Raji (cell line): Measurements from ENCODE around the gene CMTM8.

Experiments
- POLR2A ChIP-seq: IDR thresholded peaks from 2 replicates; pipeline ENCODE4 v1.6.1; 2011; ENCODE audit warnings: low read depth, low read length, control low read depth; ENCODE audit not compliant: insufficient read depth

Gene CMTM8

DNA sequence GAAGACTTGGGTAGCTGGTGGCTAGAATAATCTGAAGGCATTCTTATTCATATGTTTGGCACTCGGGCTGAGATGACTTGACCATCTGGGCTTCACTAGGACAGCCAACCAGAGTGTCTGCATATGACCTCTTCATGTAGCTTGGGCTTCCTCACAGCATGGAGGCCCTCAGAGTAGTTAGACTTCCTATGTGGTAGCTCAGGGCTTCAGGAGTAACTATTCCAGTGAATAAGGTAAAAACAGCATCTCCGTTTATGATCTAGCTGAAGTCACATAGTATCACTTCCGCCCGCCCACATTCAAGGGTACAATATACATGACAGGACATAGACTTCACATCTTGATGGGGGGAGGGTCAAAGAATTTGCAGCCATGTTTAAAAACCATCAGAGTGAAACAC is 18.9 kb upstream of the CMTM8 start:
- no peak for TF ChIP-seq POLR2A

DNA sequence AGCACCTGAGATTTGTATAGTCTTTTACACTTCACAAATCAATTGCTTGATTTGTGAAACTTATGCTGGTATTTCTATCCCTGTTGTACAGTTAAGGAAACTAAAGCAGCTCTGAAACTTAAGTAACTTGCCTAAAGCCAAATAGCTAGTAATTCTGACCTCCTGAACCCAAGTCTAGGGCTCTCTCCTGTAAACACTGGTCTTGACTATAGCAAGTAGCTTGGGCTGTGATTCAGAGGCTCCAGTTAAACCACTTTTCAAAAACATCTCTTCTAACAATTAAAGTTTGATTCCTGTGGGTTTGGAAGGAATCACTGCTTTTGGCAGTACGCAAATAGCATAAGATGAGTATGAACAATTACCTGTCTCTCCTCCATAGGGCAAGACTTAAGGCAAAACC is 18.5 kb upstream of the CMTM8 start:
- no peak for TF ChIP-seq POLR2A

DNA sequence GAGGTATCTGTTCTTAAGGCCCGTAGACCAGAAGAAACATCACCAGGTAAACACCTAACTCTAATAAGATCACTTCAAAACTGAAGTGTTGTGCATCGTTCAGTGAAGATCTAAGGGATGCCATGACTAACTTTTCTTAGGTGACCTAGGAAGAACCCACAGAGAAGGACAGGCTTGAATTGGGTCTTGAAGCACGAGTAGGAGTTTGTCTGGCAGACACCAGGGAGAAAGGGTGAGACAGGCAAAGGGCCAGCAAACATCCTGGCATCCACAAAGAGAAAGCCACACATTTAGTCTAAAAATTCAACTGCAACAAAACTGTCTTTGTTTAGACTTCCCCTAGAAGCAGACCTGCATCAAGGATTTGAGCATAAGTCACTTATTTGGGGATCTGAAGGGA is 15.5 kb upstream of the CMTM8 start:
- no peak for TF ChIP-seq POLR2A

DNA sequence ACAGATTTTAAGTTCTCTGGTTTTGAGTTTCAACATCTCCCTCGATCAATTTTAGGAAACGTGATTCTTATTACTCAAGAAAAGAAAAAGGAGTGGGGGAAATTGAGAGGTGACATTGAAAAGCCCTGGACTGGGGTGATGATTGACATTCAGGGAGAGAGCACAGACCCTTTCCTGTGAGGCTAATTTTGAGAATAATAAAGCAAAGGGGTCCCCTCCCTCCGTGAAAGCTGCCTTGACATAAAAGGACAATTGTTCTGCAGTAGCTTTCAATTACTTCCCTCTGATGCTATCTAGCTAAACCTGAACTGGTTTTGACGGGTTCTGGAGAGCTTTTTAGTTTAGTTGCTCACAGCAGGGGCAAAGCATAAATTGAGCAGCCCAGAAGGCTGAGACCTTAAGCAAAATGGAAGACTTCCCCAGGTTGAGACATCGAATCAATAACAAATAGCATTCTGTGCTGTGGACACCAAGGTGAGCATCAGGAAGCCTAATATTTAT is 14.4 kb upstream of the CMTM8 start:
- no peak for TF ChIP-seq POLR2A

DNA sequence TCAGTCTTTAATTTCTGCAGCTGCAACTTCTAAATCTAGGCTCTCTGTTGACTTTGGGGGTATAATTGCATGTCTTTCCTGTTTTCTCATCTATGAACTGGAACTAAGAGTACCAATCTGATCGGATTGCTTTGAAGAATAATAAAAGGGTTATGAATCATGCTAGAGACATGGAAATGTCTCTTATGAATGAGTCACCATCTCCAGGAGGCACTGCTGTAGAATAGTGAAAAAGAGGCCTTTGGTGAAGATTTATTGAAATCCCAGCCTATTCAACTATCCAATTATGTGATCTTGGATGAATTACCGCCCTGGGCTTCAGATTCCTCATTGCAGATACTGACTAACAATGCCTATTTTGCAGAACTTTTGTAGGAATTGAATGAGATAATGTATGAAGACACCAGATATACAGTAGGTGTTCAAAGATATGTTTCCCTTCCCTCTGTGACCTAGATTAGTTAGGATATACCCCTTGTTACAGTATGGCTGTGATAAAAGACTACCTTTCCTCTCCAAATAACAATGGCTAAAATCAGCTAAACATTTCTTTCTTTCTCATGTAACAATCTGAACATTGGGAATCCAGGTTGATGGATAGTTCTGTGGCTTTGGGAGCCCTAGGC is 11.5 kb upstream of the CMTM8 start:
- TF ChIP-seq POLR2A, result no peak

DNA sequence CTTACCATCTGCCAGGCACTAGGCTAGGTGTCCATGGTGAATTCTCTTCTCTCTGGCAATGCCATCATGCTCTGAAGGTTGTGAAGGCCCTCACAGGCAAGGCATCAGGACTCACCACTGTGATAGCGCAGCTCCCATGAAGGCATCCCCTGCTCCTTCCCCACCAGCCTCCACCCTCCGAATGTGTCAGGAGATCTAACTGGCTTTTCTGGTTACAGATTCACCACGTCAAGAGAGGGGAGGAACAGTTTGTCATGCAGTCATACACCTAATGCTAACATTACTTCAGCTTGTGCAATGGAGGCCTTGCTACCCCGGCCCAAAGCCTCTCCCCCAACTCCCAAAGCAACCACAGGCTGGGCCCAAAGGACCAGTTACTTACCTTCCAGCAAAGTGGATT is 8.9 kb upstream of the CMTM8 start:
- TF ChIP-seq POLR2A, result no peak

DNA sequence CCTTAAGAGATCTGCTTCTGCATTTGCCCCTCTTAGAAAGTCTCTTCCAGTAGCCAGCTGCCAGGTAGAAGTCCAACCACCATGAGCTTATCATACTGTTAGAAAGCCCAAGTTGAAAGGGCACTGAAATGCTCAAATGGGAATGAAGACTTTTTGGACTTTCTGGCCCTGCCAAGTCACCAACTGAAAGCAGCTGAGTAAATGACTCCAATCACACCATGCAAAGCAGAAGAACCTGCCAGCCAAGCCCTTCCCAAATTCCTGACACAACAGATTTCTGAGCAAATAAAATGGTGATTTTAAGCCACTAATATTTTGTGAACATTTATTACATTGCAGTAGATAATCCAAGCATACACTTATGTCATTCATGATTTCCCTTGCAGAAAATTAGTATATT is 2.1 kb upstream of the CMTM8 start:
- TF ChIP-seq POLR2A, result no peak

DNA sequence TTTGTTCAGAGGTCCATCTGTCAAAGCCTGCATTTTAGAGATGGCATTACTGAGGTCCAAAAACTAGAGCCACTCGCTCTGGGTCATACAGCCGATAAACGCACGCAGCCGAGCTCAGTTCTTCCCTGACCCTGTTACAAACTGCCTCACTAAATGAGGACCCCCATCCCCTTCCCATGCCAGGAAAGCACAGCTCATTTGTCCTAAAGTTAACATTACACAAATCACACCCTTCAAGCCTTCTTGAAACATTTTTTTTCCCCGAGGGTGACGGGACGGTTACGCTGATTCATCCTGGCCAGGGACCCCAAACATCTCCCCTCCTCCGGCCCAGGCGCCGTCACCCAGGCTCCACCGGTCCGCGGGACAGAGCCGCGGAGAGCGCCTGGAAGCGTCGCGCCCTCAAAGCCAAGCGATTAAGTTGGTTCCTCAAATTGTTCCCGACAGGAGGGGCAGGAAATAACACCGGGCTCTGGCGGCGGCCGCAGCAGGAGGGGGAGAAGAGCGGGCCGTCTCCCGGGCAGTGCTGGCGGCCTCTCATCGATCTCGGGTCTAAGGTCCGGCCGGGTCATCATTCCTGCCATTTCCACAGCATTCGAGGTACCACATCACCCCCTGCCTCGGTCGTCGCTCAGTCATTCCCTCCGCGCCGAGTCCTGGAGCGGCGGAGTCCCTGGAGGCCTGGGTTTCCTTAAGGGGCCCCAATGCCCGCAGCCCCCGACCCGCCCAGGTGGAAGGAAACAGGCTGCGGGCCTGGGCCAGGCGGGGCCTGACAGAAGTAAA is 619 bp upstream of the CMTM8 start:
- no peak for TF ChIP-seq POLR2A

DNA sequence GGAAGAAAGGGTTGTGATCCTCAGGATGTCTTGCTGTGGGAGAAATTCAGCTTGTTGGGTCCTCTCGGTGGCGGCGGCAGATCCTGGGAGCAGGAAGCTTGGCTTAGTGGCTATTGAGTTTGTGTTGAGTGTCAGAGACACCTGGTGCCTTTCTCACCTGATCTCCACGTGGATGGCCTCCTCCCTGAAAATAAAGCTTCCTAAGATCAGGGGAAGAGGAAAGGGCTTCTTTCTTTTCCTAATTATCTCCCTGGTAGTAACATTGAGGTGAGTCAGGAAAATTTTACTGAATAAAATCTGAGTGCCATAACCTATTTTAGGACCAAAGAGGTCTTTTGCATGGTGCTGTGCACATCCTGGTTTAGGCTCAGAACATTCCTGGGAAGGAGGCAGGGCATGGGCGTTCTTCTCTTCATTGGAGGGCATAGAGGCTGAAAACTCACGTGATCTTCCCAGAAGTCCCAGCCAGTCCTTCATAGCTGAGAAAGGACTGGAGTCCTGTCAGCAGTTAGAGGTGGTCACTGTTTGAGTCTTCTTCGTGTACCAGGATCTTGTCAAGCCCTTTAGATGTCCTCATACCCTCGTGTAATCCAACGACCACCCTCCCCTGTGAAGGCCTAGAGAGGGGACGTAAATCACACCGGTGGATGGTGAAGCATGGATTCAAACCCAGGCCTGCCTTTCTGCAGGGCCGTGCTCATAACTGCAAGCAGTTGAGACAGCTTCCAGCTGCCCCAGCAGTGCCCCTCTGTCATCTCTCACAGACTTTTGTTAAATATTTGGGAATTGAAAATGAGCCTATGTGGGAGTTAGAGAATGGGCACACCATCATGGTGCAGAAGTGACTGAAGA is 1.1 kb downstream of the CMTM8 start:
- no peak for TF ChIP-seq POLR2A

DNA sequence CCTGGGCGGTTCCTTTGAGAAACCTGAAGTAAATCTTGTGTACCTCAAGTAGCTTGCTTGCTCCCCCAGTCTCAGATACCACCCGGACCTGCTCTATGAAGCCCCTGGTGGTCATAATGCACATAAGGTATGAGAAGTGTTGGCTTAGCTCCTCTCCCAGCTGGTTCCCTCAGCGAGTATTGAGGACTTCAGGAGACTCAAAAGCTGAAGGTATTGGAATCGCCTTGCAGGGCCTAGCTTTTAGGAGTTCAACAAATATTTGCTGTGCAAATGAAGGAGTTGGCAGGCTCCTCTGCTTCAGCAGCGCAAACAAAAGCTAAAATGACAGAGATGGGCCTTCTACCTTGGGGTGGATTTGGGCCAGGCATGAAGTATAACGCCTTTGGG is 1.7 kb downstream of the CMTM8 start:
- TF ChIP-seq POLR2A, result no peak

DNA sequence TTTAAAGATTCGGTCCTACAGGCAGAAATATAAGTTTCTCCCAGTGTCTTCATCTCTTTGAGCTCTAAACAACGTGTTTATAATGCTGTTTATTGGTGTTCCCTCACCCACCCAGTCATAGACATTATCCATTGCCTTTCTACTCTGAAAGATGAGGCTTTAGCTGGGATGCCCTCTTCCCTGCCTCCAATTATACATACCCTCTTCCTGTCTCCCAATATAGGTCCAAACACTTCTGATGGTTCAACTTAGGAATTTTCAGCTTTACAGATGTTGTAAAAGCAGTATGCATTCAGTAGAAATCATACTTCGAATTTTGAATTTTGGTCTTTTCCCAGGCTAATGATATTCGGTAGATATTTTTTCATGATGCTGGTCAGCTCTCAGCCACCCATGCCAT is 2.6 kb downstream of the CMTM8 start:
- TF ChIP-seq POLR2A, result no peak

DNA sequence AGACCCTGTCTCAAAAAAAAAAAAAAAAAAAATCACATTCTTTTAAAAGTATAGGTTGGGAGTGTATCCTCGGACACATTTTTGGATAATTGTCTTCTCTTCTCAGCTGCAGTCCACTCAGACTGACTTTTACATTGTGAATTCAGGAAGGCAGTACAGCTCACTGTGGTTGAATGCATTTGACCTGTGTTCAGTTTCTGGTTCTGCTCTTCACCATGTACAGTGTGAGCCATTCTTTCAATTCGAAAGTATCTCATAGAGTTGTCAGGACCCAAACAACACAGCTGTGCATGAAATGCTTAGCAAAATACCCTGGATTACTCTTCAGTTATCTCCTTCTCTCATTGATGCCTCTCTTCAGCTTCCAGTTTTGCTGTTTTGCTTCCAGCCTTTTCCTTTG is 5.0 kb downstream of the CMTM8 start:
- TF ChIP-seq POLR2A, result no peak

DNA sequence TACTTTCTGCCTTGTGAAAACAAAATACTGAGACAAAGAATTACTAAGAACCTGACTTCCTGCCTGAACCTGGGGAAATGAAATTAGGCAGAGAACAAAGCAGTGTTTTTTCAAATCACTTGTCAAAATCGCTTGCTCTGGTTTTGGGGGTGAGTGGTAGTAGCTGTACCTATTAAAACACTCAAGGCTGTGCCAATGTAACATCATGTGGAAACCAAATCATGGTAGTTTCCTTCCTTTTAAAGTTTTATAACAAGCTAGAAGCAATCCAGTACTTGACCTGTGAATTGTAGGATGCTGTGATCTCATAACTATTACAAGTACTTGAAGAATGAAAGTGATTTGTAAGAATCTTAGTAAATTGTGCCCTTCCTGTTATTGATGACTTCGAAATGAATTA is 6.7 kb downstream of the CMTM8 start:
- TF ChIP-seq POLR2A, result no peak

DNA sequence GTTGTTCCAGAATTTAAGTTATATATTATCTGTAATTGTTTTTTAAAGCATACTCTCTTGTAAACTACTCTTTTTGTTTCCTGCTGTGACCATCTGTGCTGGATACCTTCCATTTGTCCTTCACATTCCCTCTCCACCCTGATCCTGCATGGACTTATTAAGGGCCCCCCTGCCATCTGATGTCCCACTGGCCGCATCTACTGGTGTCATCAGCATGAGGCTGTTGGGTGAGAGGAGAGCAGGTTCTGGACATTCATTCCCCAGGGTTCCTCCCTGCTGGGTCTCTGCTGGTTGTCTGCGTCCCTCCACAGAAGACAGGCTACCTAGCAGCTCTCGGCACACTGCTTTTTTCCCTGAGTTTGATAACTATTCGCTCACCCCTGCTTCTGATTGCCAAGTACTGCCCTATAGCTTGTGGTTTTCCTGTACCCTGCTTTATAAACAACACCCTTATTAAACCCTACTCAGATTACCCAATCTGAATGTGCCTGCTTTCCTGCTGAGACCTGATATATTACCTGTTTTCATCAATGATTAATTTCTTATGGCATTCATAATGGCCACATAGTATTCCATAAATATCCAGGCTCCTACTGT is 7.7 kb downstream of the CMTM8 start:
- TF ChIP-seq POLR2A, result no peak

DNA sequence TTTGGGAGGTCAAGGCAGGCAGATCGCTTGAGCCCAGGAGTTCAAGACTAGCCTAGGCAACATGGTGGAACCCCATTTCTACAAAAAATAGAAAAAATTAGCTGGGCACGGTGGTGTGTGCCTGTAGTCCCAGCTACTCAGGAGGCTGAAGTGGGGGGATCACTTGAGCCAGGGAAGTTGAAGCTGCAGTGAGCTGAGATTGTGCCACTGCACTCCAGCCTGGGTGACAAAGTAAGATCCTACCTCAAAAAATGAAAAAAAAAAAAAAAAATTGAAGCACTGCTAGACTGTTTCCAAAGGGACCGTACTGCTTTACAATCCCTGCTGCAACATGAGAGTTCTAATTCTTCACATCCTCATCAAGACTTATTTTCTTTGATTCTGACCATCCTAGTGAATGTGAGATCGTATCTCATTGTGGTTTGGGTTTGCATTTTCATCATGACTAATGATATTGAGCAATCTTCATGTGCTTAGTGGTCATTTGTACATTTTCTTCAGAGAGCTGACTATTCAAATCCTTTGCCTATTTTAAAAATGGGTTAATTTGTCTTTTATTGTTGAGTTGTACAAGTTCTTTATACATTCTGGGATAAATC is 10.8 kb downstream of the CMTM8 start:
- TF ChIP-seq POLR2A, result no peak
